H4 (cell line): ENCODE results near the gene FANK1. TPM values are rescaled to one million over a fixed set of nuclear protein-coding genes. Genes with fewer than 3 reads are reported as not detected.
"Not testable (repeated sequence)": the region's sequence is repeated elsewhere in the genome, so short reads cannot be mapped to it uniquely, and the experiment has no call there.

Source experiments
- DNase-seq: peaks from one replicate; pipeline ENCODE4 v3.0.0-alpha.2; 2015; ENCODE audit warnings: low spot score
- total RNA-seq: library from RNA; depleted of rRNA; stranded (reverse); fragments of >200 nt; shearing (Covaris generic); gene quantifications from 2 replicates; pipeline ENCODE4 v1.2.3, GENCODE V29; 2014

The FANK1 gene
- total RNA-seq, 1 experiment from 2014 or later, result 8.4 TPM

DNA sequence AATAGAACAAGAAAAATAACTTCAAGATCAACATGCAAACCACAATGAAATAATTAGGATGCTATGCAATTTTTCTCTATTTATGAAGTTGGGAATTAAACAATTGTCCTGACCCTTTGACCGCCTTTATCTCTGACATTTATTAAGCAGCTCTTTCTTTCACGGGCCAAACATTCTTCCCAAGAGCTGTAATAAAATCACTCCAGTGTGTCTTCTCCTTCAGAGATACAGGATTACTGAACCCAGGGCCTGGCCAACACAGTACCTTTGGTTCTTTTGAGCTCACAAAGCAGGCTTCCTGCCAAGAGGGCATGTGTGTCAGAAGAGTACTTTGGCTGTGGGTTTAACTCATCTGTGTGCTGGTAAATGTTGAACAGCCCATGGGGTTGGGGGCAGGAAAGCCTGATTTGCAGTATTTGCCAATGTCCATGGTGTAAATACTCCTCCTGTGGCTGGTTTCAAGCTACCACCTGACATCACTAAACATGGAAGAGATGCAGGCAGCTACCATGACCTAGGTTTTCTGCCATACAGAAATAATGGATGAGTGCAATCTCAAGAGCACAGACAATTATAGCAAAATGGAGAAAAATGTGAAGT lies 121.7 kb downstream of the FANK1 start:
- peak; percentile 11 for DNase-seq

DNA sequence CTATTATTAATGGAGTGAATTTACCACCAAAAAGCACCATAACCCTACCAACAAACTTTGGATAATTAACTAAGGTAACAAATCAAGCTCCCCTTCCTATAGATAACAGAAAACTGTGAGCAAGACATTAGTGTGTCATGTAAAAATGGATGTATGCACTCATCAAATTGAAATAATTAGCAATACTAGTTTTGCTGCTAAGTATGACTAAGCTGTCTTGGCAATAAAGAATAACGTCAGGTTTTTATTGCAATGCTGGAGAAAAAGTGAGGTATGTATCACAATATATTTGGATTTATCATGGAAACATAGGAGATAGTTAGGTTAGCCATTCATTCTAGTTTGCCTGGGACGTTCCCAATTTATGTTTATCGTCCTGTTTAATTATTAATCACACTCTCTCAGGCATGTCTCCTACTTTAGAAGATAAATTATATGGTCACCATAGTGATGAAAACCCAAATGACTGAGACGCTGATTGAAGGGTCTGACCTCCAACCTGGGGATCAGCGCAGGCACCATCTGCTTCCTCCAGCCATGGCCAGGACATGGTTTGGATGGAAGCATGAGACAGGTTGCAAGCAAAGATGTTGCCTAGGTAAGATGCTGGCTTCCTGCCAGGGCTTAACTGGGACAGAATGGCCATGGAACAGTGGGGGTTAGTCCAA lies 125.6 kb downstream of the FANK1 start:
- no peak for DNase-seq

DNA sequence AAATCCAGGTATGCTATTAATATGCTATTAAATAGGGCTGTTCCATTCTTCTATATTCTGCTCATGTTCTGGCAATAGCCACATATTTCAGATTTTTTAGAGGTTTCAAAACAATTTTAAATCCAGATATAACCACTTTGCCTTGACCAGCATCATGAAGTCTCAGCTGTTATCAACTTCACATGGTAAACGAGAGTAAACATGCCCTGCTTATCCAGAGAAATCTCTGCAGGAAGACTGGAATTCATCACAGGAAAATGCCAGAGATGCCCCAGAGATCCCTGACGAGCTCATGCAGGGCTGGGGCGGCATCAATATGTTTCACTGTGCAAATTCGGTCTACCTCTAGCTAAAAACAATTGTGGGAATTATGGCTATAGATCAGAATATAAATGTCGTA lies 126.5 kb downstream of the FANK1 start:
- DNase-seq, result no peak

DNA sequence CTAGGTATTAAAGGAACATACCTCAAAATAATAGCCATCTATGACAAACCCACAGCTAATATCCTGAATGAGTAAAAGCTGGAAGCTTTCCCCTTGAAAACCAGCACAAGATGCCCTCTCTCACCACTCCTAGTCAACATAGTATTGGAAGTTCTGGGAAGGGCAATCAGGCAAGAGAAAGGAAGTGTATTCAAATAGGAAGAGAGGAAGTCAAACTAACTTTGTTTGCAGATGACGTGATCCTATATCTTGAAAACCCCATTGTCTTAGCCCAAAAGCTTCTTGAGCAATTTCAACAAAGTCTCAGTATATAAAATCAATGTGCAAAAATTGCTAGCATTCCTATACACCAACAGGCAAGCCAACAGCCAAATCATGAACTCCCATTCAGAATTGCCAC lies 131.3 kb downstream of the FANK1 start:
- DNase-seq, result no peak

DNA sequence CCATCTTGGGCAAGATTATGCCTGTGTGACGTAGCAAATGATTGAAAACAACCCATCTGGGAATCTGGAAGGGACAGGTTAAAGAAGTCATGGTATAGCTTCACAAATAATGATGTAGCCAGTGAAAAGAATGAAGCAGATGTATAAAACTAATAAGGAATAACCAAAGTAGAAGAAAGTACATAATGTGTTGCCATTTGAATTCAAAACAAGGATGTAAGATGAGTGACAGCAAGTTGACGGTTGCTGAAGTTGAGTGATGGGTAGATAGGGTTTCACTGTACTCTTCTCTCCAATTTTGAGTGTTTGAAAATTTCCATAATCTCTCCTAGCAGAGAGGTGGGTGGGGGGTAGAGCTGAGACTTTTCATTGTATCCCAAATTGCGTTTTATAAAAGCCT lies 133.6 kb downstream of the FANK1 start:
- no peak for DNase-seq

DNA sequence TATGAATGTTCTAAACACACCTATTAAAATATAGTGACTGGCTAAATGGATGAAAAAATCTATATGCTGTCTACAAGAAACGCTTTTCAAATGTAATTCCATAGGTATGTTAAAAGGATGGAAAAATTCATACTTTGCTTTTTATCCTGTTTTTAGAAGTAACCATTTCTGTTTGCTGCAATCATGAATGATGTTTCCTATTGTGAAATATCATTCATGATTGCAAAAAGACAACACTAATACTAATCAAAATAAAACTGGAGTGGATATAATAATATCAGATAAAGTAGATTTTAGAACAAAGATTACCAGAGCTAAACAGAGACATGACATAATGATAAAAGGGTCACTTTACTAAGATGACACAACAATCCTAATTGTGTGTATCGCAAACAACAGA lies 138.2 kb downstream of the FANK1 start:
- DNase-seq, result no peak

DNA sequence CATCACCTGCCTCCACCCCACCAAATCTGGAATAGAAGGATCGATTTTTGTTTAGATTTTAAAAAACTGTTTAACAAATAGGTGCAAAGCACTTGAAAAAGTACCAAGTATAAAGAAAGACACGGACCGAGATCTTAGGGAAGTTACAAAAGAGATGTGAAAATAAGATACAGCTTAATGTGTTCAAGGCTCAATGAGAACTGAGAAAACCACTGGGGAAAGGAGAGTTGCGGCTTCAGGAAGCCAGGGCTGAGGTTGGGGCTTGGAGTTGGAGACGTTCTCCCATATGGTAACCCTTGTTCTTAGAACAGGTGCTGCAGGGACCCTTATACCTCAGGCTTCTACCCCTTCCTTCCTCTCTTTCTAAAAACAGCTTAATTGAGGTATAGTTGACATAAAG lies 140.2 kb downstream of the FANK1 start:
- no peak for DNase-seq

DNA sequence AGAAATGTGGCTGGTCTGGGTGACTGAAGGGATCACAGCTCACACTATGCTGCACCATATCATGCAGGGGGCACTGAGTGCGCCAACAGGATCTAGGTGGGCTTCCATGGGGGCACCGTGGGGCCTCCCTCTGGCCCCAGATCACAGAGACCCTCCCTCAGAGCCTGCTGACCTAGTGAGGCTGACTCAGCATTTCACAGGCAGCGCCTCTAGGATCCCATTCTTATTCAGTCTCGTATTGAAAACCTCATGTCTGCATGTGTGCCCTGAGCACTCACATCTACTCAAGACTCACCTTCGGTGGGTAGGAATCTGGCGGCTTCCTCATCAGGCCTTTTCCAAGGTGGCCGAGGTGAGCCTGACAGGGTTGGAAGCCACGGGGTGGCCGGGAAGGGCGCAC lies 141.6 kb downstream of the FANK1 start:
- no peak for DNase-seq

DNA sequence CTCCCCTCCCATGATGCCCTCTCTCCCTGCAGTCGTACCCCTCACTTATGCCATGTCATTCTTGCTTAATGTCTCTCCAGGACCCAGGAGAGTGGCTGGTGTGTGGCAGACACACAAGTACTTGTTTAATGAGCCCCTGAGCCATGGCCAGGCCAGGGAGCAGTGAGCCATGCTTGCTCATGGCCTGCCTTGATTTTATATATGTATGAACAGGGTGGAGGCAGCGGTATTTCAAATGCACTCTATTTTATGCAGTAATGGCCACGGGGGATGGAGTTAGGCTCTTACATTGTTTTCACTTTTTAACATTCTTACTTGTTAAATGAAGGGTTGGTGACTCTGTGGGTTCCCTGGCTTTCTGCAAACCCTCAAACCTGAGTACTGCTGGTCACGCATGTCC lies 144.8 kb downstream of the FANK1 start:
- DNase-seq, result no peak

DNA sequence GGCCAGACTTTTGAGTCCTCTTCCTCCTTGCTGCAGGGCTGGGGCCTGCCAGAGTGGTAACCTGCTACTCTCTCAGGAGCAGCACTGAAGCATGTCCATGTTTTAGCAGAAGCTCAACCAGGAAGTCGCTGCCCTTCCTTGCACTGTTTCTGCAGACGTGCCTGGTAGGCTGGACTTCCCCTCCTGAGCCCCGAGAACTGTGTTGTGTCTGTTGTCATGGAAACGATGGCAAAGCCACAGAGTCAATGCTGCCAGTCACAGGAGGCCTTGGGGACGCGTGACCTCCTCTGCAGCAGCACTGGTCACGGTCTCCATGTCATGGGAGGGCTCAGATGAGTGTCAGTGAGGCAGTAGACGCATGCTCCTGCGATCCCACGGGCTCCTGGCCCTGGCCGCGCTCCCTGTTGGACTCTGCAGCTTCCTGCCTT lies 145.5 kb downstream of the FANK1 start:
- DNase-seq, result peak; percentile 55

DNA sequence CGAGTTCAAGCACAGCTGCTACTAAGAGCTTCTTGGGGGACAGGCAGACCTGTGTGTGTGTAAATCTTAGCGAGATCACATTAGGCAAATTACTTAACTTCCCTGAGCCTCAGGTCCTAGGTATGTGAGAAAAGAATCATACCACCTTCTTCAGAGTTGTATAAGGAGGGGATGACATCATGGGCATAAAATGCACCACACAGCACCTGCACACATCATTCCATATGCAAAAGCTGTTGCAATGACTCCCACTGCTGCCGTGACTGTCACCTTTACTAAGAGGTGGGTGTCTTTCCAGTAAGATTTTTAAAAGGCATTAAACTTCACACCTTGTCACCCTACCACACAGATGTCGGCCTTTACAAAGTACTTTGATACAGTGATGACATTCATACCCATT lies 146.0 kb downstream of the FANK1 start:
- DNase-seq, result no peak

DNA sequence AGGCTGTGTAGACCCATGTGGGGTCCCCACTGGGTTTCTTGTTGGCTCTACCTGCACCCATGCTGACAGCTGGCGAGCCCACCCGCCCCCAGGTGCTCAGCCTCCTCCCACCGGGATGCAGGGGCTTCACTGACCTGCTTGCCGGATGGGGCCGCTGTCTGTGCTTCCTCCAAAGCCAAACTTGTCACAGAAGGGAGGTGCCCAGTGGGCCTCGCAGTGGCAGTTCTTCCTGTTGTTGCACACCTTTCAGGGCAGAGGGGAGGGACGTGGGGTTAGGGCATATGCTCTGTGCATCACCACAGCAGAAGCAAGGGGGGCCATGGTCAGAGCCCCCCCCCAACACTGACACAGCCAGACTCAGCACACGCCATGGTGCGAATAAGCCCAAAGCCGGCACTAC lies 146.5 kb downstream of the FANK1 start:
- DNase-seq, result no peak

DNA sequence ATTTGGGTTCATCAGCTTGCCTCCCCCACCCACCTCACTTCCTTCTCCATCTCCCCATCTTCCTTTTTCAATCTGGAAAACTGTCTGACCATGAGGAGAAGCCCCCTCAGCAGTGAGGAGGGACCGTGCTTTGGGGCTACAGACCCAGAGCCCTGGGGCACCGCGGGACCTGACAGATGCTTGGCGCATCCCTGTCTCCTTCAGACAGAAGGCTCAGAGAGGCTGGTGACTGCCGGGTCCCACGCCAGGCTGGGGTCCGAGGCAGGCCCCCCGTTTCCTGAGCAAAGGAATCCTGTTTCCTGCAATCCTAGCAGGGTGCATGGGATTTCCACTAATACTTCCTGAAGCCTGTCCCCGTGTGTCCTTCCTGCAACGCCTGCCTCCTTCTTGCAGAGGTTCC lies 147.0 kb downstream of the FANK1 start:
- DNase-seq, result no peak

DNA sequence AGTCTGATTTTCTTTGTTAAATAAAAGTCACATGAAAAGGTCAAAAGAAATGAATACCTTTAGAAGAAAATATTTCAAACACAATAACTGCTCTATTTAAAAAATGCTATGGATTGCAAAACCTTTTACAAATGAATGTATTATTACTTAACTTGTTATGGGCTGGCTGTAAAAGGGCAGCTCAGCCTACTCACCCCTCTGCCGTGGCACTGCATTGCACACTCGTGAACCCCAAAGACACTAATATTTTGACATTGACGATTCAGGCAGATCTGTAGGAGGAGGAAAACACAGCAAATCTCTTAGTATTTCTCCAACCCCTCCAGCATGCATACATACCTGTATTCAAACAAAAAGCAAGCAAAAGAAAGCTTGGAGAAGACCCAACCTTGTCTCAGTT lies 149.5 kb downstream of the FANK1 start:
- no peak for DNase-seq

DNA sequence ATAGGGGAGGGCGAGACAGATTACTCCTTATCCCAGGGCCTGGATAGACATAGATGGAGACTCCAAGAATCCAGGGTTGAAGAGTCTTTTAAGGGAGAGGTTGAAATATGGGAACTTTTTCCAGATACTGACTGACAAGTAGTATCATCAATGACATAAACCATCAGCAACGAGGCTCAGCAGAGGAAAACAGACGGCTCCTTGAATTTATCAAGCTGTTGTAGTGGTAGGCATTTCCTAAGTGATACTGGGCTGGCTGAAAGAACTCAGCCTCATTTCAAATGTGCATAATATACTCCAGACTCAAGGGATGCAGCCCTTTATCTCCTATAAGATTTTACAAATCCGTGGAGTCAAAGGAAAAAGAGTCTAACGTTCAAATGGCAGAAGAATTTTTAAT lies 150.5 kb downstream of the FANK1 start:
- no peak for DNase-seq

DNA sequence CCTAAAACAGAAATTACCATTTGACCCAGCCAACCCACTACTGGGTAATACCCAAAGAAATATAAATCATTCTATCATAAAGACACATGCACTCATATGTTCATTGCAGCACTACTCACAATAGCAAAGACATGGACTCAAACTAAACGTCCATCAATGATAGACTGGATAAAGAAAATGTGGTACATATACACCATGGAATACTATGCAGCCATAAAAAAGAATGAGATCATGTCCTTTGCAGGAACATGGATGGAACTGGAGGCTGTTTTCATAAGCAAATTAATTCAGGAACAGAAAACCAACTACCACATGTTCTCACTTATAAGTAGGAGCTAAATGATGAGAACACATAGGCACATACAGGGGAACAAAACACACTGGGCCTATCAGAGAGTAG lies 151.4 kb downstream of the FANK1 start:
- not testable (repeated sequence) for DNase-seq

DNA sequence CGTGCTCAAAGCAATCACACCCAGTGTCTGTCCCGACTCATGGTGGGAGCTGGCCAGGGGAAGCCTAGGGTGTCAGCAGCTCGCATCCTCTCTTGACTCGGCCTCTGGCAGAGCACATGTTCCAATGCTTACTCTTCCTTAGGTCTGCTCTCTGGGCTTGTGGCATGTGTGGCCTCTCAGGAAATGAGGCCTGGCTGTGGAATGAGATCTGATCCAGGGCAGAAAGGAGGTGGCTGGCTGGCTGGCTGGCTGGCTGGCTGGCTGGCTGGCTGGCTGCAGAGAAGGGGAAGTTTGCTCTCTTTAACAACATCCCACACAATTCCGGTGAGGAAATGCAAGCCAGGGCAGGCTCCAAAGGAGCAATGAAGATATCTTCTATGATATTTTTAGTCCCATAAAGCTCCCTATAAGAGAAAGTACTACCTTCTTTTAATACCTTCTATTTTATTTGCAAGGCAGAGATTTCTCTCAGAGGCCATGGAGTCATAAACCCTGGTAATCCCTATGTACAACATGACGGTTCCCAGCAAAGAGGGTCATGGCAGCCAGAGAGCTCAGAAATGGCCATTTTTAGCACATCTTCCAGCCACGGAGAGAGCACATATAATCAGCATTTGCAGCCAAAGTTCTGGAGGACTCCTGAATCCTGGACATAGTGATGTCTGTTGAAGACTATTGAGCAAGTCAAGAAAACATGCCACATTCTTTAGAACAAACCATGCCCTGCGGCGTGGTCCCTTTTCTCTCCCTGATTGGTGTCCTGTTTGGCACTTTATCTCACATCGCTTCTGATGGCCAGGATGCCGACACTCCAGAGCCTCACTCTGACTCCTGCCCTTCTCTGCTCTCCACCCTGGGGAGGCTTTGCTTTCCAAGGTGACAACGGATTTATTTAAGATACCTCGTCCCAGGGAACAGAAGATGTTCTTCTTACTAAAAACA lies 153.7 kb downstream of the FANK1 start:
- DNase-seq, result no peak

DNA sequence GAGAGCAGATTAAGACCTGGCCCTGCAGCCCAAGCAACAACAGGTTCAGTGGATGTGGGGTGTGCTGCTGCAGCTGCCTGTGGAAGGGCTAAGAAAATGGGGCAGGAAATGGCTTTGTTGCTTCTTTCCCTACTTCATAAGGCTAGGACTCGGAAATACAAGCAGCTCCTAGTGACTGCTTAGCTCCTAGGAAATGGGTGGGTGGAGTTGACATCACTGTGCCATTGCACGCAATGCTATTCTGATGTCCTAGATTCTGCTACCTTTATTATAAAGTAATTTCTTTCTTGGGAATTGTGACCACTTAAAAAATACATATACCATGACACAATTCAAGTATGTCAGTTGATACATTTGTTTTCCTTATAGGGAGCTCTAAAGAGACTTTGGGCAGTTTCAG lies 155.8 kb downstream of the FANK1 start:
- DNase-seq, result no peak

DNA sequence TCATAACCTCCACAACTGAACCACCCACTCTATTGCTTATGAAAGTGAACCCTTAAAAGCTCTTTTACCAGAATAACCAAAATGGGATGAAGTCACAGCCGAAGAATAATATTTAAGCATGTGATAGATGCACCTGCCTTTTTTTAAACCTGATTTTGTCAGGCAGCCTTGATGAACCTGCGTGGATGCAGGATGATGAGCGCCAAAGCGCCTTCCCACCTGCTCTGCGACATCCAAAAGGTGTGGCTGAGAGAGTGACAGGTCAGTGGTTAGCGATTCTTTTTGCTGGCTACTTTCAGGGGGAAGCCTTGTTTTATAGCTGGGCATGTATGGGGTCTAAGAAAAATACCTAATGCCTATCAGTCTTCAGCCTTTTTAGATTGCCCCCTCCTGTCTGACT lies 157.8 kb downstream of the FANK1 start:
- DNase-seq, result no peak

DNA sequence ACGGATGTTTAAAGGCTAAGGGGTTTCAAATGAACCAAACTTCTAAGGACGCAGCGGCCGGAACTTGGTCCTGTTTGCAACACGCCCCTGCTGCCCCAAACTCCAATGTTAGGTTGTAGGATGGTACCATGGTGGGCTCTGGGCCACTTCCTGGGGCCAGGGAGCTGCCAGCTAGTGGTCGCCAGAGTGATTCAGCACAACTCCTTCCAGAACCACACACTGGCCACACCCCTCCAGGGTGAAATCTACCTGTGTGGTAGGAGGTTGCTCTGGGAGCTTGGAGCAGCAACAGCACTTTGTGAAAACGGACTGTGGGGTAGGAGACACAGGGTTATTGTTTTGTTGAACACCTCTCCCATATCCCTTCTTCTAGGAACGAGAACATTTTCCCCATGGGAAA lies 161.1 kb downstream of the FANK1 start:
- no peak for DNase-seq

DNA sequence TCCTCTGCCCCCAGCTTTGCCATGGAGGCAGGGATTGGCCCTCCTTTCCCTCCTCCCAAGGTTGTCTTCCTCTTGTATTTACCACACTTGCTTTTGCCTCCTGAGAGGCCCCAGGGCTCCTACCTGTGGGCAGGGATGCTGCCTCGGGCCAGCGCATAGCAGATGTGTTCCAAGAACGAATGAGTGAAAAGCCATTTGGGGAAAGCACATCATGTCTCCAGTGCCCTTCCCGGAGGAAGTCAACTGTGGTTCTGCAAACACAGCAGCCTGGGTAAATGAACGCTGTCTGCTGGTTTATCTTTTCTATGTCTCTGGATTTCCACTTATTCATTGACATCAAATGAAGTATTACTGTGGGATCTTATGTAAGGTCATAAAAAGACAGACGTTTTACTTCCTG lies 161.7 kb downstream of the FANK1 start:
- no peak for DNase-seq

DNA sequence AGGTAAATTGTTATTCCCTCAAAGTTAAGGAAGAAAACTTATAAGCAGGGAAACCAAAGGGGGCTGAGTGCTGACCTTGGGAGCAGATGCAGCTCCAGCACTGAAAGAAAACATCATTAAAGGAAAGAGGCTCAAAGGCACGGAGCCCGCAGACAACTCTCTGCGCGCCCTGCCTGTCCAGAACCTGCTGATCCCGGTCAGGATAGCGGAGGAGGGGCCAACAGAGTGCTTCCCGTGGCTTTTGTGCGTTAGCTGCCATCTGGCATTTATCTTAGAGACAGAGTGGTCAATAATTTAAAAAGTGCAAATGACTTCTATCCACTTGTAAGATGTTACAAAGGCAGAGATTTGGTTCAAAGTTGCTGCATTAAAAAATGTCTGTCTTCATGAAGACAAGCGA lies 162.1 kb downstream of the FANK1 start:
- no peak for DNase-seq
